Natural killer cell (primary cell): ENCODE measurements around the gene CCDC195. TPM values are rescaled to one million over a fixed set of nuclear protein-coding genes. Genes with fewer than 3 reads are reported as not detected.

Experiments
- ATAC-seq, 3 donors: fragments of 150-1000 bp in 2 of 3; fragments of 200-7000 bp in 1 of 3; cut with Tn5 transposase; 1 replicate in 1 of 3; 2 replicates in 2 of 3; pipeline ENCODE4 v1.10.0; 2021; ENCODE audit warnings: mild to moderate bottlenecking in 2 of 3, moderate library complexity in 2 of 3
- DNase-seq, 2 donors: peaks; one replicate each; pipeline versions ENCODE4 v3.0.0 to v3.0.0-alpha.2; 2013 to 2021; ENCODE audit warnings: mixed read lengths in 1 of 2
- H3K27ac ChIP-seq: one replicate; pipeline ENCODE4 v1.5.1; 2013; ENCODE audit warnings: mild to moderate bottlenecking, low read length
- H3K27me3 ChIP-seq: one replicate; pipeline ENCODE4 v1.6.1; 2013; ENCODE audit warnings: low read length; ENCODE audit not compliant: control insufficient read depth, insufficient read depth
- H3K36me3 ChIP-seq: one replicate; pipeline ENCODE4 v1.6.1; 2013; ENCODE audit warnings: low read length; ENCODE audit not compliant: control insufficient read depth, insufficient read depth
- H3K4me1 ChIP-seq: one replicate; pipeline ENCODE4 v1.6.1; 2013; ENCODE audit warnings: low read length; ENCODE audit not compliant: control insufficient read depth, insufficient read depth
- H3K4me3 ChIP-seq: one replicate; pipeline ENCODE4 v1.5.1; 2013; ENCODE audit warnings: low read length
- H3K9me3 ChIP-seq: one replicate; pipeline ENCODE4 v1.6.1; 2013; ENCODE audit warnings: low read length; ENCODE audit not compliant: control insufficient read depth, insufficient read depth
- H3K27ac Mint-ChIP-seq, 2 donors: one replicate each; pipeline ENCODE4 v1.8.0; 2022; ENCODE audit warnings: mild to moderate bottlenecking in 2 of 2, mixed read lengths in 2 of 2, moderate library complexity in 1 of 2
- H3K27me3 Mint-ChIP-seq, 2 donors: one replicate each; pipeline ENCODE4 v1.8.0; 2022; ENCODE audit warnings: low read depth in 2 of 2, mixed read lengths in 2 of 2
- H3K36me3 Mint-ChIP-seq: one replicate; pipeline ENCODE4 v1.8.0; 2022; ENCODE audit warnings: mixed read lengths
- H3K4me1 Mint-ChIP-seq, 2 donors: one replicate each; pipeline ENCODE4 v1.8.0; 2022; ENCODE audit warnings: mixed read lengths in 2 of 2
- H3K4me3 Mint-ChIP-seq: one replicate; pipeline ENCODE4 v1.8.0; 2022; ENCODE audit warnings: mild to moderate bottlenecking, moderate library complexity, mixed read lengths
- H3K9me3 Mint-ChIP-seq, 2 donors: one replicate each; pipeline ENCODE4 v1.8.0; 2022; ENCODE audit warnings: mixed read lengths in 2 of 2
- WGBS: methylation state at CpG from one replicate; pipeline ENCODE4 v1.1.7; 2013; ENCODE audit warnings: missing lambda C conversion rate; ENCODE audit not compliant: insufficient coverage; 5-methylcytosine and 5-hydroxymethylcytosine counted together
- intact Hi-C: fragments of 100-400 bp; cut with micrococcal nuclease; formaldehyde crosslinking; loops from one replicate; pipeline ENCODE4 v1.14.2; 2022
- total RNA-seq, 4 donors: library from RNA; stranded (reverse); fragments of 120-200 nt in 1 of 4; gene quantifications; one replicate each; pipeline versions ENCODE4 v1.2.3 to v1.2.4, GENCODE V29; 2013 to 2022
- TF ChIP-seq, protein P1 (sequence below): fragments of 200-600 bp; IDR thresholded peaks from one replicate; pipeline ENCODE4 v1.8.0; 2022; ENCODE audit warnings: antibody characterized with exemption

The CCDC195 gene
- total RNA-seq, 3 donors from 2014 or later (not counting 1 experiment from before 2014, with no cell fraction given): not detected

DNA sequence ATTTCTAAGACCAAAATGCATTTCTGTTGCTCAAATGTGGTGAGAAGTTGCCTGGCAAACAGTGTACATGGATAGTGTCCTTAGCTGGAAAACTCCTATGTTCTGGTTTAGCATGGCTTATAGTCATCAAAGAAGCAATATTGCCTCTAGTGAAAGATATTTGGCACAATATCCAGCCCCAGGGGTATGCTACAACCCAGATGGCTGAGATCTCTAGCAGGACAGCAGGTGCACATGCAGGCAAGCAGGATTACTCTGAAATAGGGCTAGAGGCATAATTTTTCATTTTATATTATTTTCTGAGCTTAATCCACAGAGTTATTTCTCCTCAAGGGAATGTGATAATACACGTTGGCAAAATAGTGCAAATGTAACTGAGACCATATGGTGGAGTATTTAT lies 34.0 kb downstream of the CCDC195 start:
- H3K27me3 ChIP-seq: no peaks in the 10 kb centered on the region
- Mint-ChIP-seq H3K27me3 (peaks cover 5 to 10% of the 10 kb centered on the region in 2 donors), H3K27ac (no peak overlapping the region), H3K9me3 (no peaks in the 10 kb centered on the region), H3K4me1 (no peaks in the 10 kb centered on the region), H3K36me3 (no peaks in the 10 kb centered on the region), H3K4me3 (no peak overlapping the region)
- H3K4me3 ChIP-seq: no peak overlapping the region
- intact Hi-C loops: no loop called here
- DNase-seq: no peak
- no peaks in the 10 kb centered on the region for H3K4me1 ChIP-seq
- no peaks in the 10 kb centered on the region for H3K36me3 ChIP-seq
- no peak for ATAC-seq
- no CpG with 5 or more reads among the region's 1 CpG for WGBS
- no peak overlapping the region for H3K27ac ChIP-seq
- TF ChIP-seq, protein P1, sequence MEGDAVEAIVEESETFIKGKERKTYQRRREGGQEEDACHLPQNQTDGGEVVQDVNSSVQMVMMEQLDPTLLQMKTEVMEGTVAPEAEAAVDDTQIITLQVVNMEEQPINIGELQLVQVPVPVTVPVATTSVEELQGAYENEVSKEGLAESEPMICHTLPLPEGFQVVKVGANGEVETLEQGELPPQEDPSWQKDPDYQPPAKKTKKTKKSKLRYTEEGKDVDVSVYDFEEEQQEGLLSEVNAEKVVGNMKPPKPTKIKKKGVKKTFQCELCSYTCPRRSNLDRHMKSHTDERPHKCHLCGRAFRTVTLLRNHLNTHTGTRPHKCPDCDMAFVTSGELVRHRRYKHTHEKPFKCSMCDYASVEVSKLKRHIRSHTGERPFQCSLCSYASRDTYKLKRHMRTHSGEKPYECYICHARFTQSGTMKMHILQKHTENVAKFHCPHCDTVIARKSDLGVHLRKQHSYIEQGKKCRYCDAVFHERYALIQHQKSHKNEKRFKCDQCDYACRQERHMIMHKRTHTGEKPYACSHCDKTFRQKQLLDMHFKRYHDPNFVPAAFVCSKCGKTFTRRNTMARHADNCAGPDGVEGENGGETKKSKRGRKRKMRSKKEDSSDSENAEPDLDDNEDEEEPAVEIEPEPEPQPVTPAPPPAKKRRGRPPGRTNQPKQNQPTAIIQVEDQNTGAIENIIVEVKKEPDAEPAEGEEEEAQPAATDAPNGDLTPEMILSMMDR: no peak
- no peaks in the 10 kb centered on the region for H3K9me3 ChIP-seq

DNA sequence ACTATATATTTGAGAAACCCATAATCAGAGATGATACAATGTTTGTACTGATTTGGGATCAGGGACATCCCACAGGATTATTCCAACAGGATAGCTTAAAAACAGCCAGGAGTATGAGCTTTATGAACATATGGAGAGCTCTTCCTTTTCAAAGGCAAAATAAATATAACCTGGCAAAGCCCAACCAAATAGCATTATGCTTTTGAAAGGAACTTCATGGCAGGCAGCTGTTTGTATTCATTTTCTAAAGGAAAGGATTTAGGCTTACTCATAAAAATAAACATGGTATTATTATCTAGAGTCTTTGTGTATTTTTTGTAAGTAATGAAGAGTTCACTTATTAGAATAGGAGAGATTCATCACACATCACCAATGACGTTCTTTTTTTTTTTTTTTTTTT lies 44.4 kb downstream of the CCDC195 start:
- intact Hi-C loops: no loop called here
- ATAC-seq (no peak), DNase-seq (no peak)
- TF ChIP-seq, protein P1: no peak
- no peaks in the 10 kb centered on the region for H3K4me1 ChIP-seq
- H3K27me3 ChIP-seq: no peaks in the 10 kb centered on the region
- no peaks in the 10 kb centered on the region for H3K9me3 Mint-ChIP-seq
- H3K9me3 ChIP-seq: no peaks in the 10 kb centered on the region
- H3K27ac Mint-ChIP-seq: no peak overlapping the region
- 100% methylated on average over 1 of the region's 1 CpG for WGBS
- no peaks in the 10 kb centered on the region for H3K36me3 ChIP-seq
- no peak overlapping the region for H3K27ac ChIP-seq
- peaks cover 0 to 13% of the 10 kb centered on the region in 2 donors for H3K27me3 Mint-ChIP-seq
- H3K4me3 Mint-ChIP-seq: no peak overlapping the region
- H3K36me3 Mint-ChIP-seq: no peaks in the 10 kb centered on the region
- H3K4me1 Mint-ChIP-seq: no peaks in the 10 kb centered on the region
- no peak overlapping the region for H3K4me3 ChIP-seq

DNA sequence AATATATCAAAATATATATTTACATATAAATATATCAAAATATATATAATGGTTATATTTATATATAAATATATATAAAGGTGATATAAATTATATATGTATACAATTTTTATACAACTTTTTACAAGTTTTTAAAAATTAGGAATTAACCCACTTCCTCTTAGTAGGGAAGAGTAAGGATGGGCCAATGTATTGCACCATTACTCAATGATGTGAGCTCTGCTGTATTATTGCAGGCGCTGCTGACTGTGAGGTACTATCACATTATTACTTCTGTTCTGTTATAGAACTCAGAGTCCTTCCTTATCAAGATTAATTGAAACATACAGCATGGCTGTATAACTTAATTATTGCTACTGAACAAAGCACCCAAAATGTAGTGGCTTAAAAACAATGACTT lies 46.0 kb downstream of the CCDC195 start:
- no peaks in the 10 kb centered on the region for H3K27me3 ChIP-seq
- DNase-seq (no peak), ATAC-seq (no peak)
- Mint-ChIP-seq H3K27me3 (peaks cover 0 to 13% of the 10 kb centered on the region in 2 donors), H3K27ac (no peak overlapping the region), H3K4me3 (no peak overlapping the region), H3K36me3 (no peaks in the 10 kb centered on the region), H3K4me1 (no peaks in the 10 kb centered on the region), H3K9me3 (no peaks in the 10 kb centered on the region)
- no peak overlapping the region for H3K4me3 ChIP-seq
- H3K9me3 ChIP-seq: no peaks in the 10 kb centered on the region
- intact Hi-C loops: no loop called here
- H3K27ac ChIP-seq: no peak overlapping the region
- no peaks in the 10 kb centered on the region for H3K4me1 ChIP-seq
- TF ChIP-seq, protein P1: no peak
- H3K36me3 ChIP-seq: no peaks in the 10 kb centered on the region
- WGBS: 100% methylated on average over 1 of the region's 1 CpG

DNA sequence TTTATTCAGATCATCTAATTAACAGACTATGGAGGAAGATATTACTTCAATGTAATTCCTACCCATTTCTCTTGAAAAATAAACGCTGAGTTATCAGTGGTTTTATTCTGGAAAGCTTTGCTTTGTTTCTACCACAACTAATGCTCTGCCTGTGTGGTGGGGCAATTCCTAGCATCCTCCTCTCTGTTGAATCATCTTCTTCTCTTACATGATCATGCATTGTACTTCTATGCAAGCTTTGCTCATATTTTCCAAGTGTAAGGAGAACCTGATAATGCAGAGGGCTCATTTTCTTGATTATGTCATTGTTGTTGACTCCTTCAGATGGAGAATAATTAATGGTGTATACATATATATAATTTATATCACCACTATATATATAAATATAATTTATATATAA lies 46.7 kb downstream of the CCDC195 start:
- Mint-ChIP-seq H3K4me1 (no peaks in the 10 kb centered on the region), H3K36me3 (no peaks in the 10 kb centered on the region), H3K9me3 (no peaks in the 10 kb centered on the region), H3K4me3 (no peak overlapping the region), H3K27me3 (peaks cover 0 to 13% of the 10 kb centered on the region in 2 donors), H3K27ac (no peak overlapping the region)
- WGBS: no CpG with 5 or more reads among the region's 1 CpG
- intact Hi-C loops: no loop called here
- no peaks in the 10 kb centered on the region for H3K36me3 ChIP-seq
- no peak for ATAC-seq
- TF ChIP-seq, protein P1: no peak
- DNase-seq: no peak
- no peaks in the 10 kb centered on the region for H3K27me3 ChIP-seq
- H3K4me1 ChIP-seq: no peaks in the 10 kb centered on the region
- H3K27ac ChIP-seq: no peak overlapping the region
- no peak overlapping the region for H3K4me3 ChIP-seq
- peaks cover 2% of the 10 kb centered on the region for H3K9me3 ChIP-seq
